ENCODE measurements around the gene SRSF1.

SRSF1 gene

DNA sequence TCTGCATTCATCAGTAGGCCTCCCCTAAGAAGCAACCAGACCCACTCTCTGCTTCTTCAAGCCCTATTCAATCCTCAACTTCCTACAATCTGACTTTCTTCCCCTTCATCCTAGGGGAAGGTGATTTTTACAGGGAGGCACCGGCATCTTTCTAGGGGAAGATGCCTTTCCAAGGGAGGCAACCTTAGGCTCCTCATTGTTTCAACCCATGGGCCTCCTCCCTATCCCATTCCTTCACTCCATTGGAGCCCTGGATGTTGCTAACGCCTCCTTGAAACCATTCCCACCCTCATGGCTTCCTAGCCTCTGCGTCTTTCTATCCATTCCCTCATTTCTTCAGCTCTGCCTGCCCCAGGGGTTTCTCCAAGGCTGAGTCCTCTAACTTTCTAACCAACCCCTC lies 49.2 kb downstream of the SRSF1 start:
- Histone ChIP-seq H2AFZ (ENCODE audit: low read length) (no peak overlapping the region), H3F3A (ENCODE audit: insufficient read depth, low read length) (peaks cover 10% of the 10 kb centered on the region; the same call in 1 of the 2 replicates), H3K27me3 (replicated peaks; ENCODE audit: insufficient read depth, low read length) (peaks cover 75% of the 10 kb centered on the region), H4K20me1 (ENCODE audit: insufficient read depth, low read length) (0 out of 2 replicates have a peak, but pooled peaks cover 3% of the 10 kb centered on the region), H3K9me3 (replicated peaks; ENCODE audit: insufficient read depth, low read length) (no peaks in the 10 kb centered on the region), H3K27ac (ENCODE audit: low read length) (no peak overlapping the region), H3K4me1 (ENCODE audit: low read length) (peaks cover 15% of the 10 kb centered on the region), H3K4me3 (ENCODE audit: low read length) (no peak overlapping the region), H3K9me2 (replicated peaks; ENCODE audit: insufficient read depth, low read length) (no peaks in the 10 kb centered on the region), H3K4me2 (ENCODE audit: low read depth, low read length) (no peak overlapping the region), H3K79me2 (ENCODE audit: low read length) (no peaks in the 10 kb centered on the region), H3K9ac (ENCODE audit: low read length) (no peak overlapping the region), H3K36me3 (replicated peaks; ENCODE audit: insufficient read depth, low read length) (no peaks in the 10 kb centered on the region)
- TF ChIP-seq EZH2 (optimal IDR thresholded peaks at IDR 0.05; ENCODE audit: low read depth, low read length) (no peak), EZH2phosphoT487 (IDR thresholded peaks at IDR 0.05; ENCODE audit: low read length) (no peak)
- TF ChIP-seq, protein P1, sequence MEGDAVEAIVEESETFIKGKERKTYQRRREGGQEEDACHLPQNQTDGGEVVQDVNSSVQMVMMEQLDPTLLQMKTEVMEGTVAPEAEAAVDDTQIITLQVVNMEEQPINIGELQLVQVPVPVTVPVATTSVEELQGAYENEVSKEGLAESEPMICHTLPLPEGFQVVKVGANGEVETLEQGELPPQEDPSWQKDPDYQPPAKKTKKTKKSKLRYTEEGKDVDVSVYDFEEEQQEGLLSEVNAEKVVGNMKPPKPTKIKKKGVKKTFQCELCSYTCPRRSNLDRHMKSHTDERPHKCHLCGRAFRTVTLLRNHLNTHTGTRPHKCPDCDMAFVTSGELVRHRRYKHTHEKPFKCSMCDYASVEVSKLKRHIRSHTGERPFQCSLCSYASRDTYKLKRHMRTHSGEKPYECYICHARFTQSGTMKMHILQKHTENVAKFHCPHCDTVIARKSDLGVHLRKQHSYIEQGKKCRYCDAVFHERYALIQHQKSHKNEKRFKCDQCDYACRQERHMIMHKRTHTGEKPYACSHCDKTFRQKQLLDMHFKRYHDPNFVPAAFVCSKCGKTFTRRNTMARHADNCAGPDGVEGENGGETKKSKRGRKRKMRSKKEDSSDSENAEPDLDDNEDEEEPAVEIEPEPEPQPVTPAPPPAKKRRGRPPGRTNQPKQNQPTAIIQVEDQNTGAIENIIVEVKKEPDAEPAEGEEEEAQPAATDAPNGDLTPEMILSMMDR (IDR thresholded peaks at IDR 0.05; ENCODE audit: low read length) = no peak
- no peak for DNase-seq

DNA sequence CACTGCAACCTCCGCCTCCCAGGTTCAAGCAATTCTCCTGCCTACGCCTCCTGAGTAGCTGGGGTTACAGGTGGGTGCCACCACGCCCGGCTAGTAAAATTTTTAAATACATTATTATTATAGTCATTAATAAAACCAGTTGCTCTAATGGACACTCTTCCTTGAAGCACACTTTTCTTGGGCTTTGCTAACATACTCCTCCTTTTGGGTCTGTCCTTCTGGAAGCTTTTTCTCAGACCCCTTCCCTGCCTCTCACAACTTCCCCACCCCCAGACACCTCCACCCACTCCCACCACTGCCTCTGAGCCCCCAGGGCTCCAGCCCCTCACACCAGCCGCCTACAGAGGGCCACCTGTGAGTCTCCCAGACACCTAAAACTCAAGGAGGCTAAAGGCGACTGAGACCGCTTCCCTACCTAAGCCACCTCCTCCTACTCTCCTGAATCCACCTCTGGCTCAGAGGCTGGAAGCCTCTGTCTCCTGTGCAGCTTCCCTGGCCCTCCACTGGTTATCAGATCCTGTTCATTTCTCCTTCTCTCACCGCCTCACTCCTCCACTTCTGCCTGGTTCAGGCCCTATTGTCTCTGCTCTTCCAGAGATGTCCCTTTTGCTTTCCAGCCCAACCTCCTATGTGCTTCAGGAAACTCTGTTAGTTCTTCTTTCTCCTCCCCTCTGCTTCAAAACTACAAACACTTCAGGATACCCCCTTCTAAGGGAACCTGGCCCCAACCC lies 49.8 kb downstream of the SRSF1 start:
- Histone ChIP-seq H3K36me3 (replicated peaks; ENCODE audit: insufficient read depth, low read length) (no peaks in the 10 kb centered on the region), H3F3A (ENCODE audit: insufficient read depth, low read length) (peaks cover 10% of the 10 kb centered on the region; the same call in 1 of the 2 replicates), H4K20me1 (ENCODE audit: insufficient read depth, low read length) (0 out of 2 replicates have a peak, but pooled peaks cover 3% of the 10 kb centered on the region), H3K9ac (ENCODE audit: low read length) (no peak overlapping the region), H3K79me2 (ENCODE audit: low read length) (no peaks in the 10 kb centered on the region), H3K27ac (ENCODE audit: low read length) (no peak overlapping the region), H3K4me2 (ENCODE audit: low read depth, low read length) (no peak overlapping the region), H3K27me3 (replicated peaks; ENCODE audit: insufficient read depth, low read length) (peaks cover 75% of the 10 kb centered on the region), H3K9me3 (replicated peaks; ENCODE audit: insufficient read depth, low read length) (no peaks in the 10 kb centered on the region), H3K9me2 (replicated peaks; ENCODE audit: insufficient read depth, low read length) (no peaks in the 10 kb centered on the region), H2AFZ (ENCODE audit: low read length) (no peak overlapping the region), H3K4me3 (ENCODE audit: low read length) (no peak overlapping the region), H3K4me1 (ENCODE audit: low read length) (peaks cover 15% of the 10 kb centered on the region)
- TF ChIP-seq EZH2phosphoT487 (IDR thresholded peaks at IDR 0.05; ENCODE audit: low read length) (no peak), EZH2 (optimal IDR thresholded peaks at IDR 0.05; ENCODE audit: low read depth, low read length) (no peak)
- TF ChIP-seq, protein P1 (IDR thresholded peaks at IDR 0.05; ENCODE audit: low read length) = no peak
- DNase-seq = no peak

DNA sequence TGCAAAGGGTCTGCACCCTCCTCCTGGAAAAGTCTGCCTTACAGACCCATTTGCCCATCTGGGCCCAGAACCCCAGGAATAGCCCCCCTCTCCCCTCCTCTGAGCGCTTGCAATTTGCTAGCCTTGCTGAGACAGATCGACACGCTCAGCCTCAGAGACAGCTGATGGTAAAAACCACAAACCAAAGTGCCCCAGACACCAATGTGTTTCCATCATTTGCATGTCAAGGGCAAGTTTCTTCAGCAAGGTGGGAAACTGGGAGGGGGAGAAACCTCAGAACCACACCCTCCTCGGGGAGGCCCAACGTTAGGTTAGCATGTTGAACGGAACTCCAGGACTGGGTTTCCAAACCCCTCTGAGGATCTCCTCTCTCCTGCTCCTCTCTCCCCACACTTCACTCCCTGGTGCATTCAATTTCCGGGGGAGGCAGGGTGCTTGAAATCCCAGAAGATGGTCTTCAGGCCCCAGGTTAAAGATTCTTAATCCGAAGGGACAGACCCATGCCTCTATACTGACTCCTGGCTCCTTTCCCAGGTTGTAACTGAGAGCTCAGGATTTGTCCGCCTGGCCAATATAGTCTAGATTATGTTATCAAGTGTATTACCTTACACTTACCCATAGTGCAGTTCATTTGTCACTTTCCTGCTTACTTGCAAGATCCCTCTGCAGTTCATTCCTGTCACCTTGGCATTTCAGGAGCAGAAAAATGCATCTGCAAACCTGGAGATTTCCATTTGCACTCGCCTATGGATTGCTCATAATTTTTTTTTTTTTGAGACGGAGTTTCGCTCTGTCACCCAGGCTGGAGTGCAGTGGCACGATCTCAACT lies 50.5 kb downstream of the SRSF1 start:
- Histone ChIP-seq H3K36me3 (replicated peaks; ENCODE audit: insufficient read depth, low read length) (no peaks in the 10 kb centered on the region), H2AFZ (ENCODE audit: low read length) (no peak overlapping the region), H3K79me2 (ENCODE audit: low read length) (no peaks in the 10 kb centered on the region), H3K4me2 (ENCODE audit: low read depth, low read length) (peak overlapping the region; percentile 98; the same call in 1 of the 2 replicates), H4K20me1 (ENCODE audit: insufficient read depth, low read length) (0 out of 2 replicates have a peak, but pooled peaks cover 3% of the 10 kb centered on the region), H3K27me3 (replicated peaks; ENCODE audit: insufficient read depth, low read length) (peaks cover 76% of the 10 kb centered on the region), H3K27ac (ENCODE audit: low read length) (no peak overlapping the region), H3K4me3 (ENCODE audit: low read length) (no peak overlapping the region), H3K9ac (ENCODE audit: low read length) (no peak overlapping the region), H3K4me1 (ENCODE audit: low read length) (peaks cover 15% of the 10 kb centered on the region), H3K9me2 (replicated peaks; ENCODE audit: insufficient read depth, low read length) (no peaks in the 10 kb centered on the region), H3K9me3 (replicated peaks; ENCODE audit: insufficient read depth, low read length) (no peaks in the 10 kb centered on the region), H3F3A (ENCODE audit: insufficient read depth, low read length) (peaks cover 10% of the 10 kb centered on the region; the same call in 1 of the 2 replicates)
- TF ChIP-seq EZH2phosphoT487 (IDR thresholded peaks at IDR 0.05; ENCODE audit: low read length) (no peak), EZH2 (optimal IDR thresholded peaks at IDR 0.05; ENCODE audit: low read depth, low read length) (no peak)
- TF ChIP-seq, protein P1 (IDR thresholded peaks at IDR 0.05; ENCODE audit: low read length) = no peak
- DNase-seq = peak; percentile 80

Measured in MM.1S (cell line).